GM19193 (cell line): ENCODE measurements around the gene WDR81.

Experiments
- POLR2A ChIP-seq: IDR thresholded peaks from 4 replicates; pipeline ENCODE4 v1.6.1; 2011; ENCODE audit not compliant: insufficient read depth, insufficient read length; ENCODE audit errors: extremely low read depth

WDR81 gene

GRCh38 chr17:1783834-1784611 is 59.5 kb downstream of the WDR81 start:
- TF ChIP-seq POLR2A: no peak

GRCh38 chr17:1785930-1786329 is 61.4 kb downstream of the WDR81 start:
- TF ChIP-seq POLR2A: no peak

DNA sequence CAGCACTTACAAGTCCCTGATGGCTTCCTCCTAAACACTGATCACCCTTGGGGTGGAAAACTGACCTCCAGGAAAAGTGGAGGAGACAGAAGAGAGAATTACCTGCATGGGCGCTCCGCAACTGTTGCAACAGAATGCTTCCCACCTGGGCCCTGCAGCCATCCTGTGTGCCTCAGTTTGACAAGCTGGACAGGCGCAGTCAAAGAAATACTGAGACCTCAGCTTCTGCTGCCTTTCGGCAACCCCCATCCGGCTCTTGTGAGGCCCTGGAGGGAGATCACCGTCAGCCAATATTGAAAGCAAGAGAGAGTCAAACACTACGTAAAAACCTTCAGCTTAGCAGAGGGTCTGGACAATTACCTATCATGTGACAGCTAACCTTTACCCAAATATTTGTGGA is 62.2 kb downstream of the WDR81 start:
- TF ChIP-seq POLR2A: no peak

DNA sequence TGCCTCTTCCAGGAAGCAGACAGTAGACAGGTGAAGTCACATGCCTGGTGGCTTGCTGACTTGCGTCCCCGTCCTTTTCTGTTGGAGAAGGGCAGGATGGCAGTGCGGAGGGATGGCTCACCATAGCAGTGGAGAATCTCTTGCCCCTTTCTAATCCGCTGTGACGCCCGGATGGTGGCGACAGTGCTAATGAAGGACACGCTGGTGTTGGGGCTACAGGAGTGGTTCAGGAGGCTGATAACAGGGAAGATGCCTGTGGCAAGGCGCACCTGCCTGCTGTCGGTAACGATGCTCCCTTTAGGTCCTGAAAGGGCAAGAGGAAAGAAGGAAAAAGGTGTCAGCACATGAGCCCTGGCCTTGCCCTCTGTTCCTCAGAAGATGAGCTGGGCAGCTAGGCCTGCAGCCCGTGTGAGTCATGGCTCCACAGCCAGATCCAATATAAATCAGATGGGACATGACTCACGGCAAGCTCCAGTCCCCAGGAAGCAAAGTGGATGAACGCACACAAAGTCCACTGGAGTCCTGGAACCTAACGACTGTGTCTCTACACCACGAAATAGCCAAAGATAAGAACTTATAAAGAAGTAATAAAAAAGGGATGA is 62.9 kb downstream of the WDR81 start:
- no peak for TF ChIP-seq POLR2A
